Mammary microvascular endothelial cell (primary cell): Measurements from ENCODE around the gene AHSA1. TPM values are rescaled to one million over a fixed set of nuclear protein-coding genes. Genes with fewer than 3 reads are reported as not detected.

Experiments
- total RNA-seq: library from RNA; depleted of rRNA; stranded (reverse); fragments of >200 nt; gene quantifications from 2 replicates; pipeline ENCODE4 v1.2.3, GENCODE V29; 2015

Gene AHSA1
- total RNA-seq = 173 and 193 TPM in 2 replicates

GRCh38 chr14:77457522-77458248 is at the start of gene AHSA1, which contains the start of gene VIPAS39:
Gene AHSA1, plus strand, starts transcription at chr14:77458093. Its CDS starts 97 bp downstream, at chr14:77458190.
Gene VIPAS39, minus strand, starts transcription at chr14:77457601. Its CDS starts 3,499 bp downstream, at chr14:77454102.

GRCh38 chr14:77423423-77423822 is 34.5 kb upstream of the AHSA1 start, which contains the start of gene NOXRED1:
Gene NOXRED1, minus strand, starts transcription at chr14:77423523. Its CDS starts 634 bp downstream, at chr14:77422889.

GRCh38 chr14:77498120-77498979 is 40.5 kb downstream of the AHSA1 start, which contains the start of gene ISM2:
Gene ISM2, minus strand, starts transcription at chr14:77498816. Its CDS starts 23 bp downstream, at chr14:77498793.

Other genes with a start within 250 kb of the AHSA1 start
- gene NGB, start 186.9 kb upstream of the AHSA1 start, total RNA-seq = not detected in 2 replicates
- gene POMT2, start 137.2 kb upstream of the AHSA1 start, total RNA-seq = 5.6 and 22.6 TPM in 2 replicates
- 18.4 and 20.8 TPM in 2 replicates for gene GSTZ1, start 137.1 kb upstream of the AHSA1 start, total RNA-seq
- 7.8 and 8.1 TPM in 2 replicates for gene TMED8, start 81.0 kb upstream of the AHSA1 start, total RNA-seq
- 0.53 and 0.64 TPM in 2 replicates for gene SAMD15, start 80.7 kb upstream of the AHSA1 start, total RNA-seq
- not detected in 2 replicates for gene NOXRED1, start 34.6 kb upstream of the AHSA1 start, total RNA-seq
- 17.9 and 28.8 TPM in 2 replicates for gene VIPAS39, start 492 bp upstream of the AHSA1 start, total RNA-seq
- 0.07 and 0.10 TPM in 2 replicates for gene ISM2, start 40.7 kb downstream of the AHSA1 start, total RNA-seq
- gene SPTLC2, start 158.5 kb downstream of the AHSA1 start, total RNA-seq = 38.9 and 41.4 TPM in 2 replicates
- gene ALKBH1, start 249.9 kb downstream of the AHSA1 start, total RNA-seq = 11.7 and 12.6 TPM in 2 replicates